Measurements from ENCODE around the gene ZNF486.
"Not testable (repeated sequence)": the region's sequence is repeated elsewhere in the genome, so short reads cannot be mapped to it uniquely, and the experiment has no call there.

The ZNF486 gene

GRCh38 chr19:20167020-20167644, at the start of gene ZNF486:
Gene ZNF486, plus strand, starts transcription at chr19:20167214. Its CDS starts 117 bp downstream, at chr19:20167331.
- DNase-seq: peak; percentile 97

- DNase-seq: not testable (repeated sequence)
These were observed 48.8 kb upstream of the ZNF486 start for GRCh38 chr19:20118064-20118839.

GRCh38 chr19:20124879-20125278, 42.1 kb upstream of the ZNF486 start:
- no peak for DNase-seq

- not testable (repeated sequence) for DNase-seq
These were observed 34.1 kb upstream of the ZNF486 start for GRCh38 chr19:20132933-20133332.

GRCh38 chr19:20137714-20138113, 29.3 kb upstream of the ZNF486 start:
- not testable (repeated sequence) for DNase-seq

- DNase-seq: no peak
These were observed 15.3 kb upstream of the ZNF486 start for GRCh38 chr19:20151617-20152145.

- DNase-seq: not testable (repeated sequence)
These were observed 14.5 kb upstream of the ZNF486 start for GRCh38 chr19:20152506-20152905.

GRCh38 chr19:20153281-20153680, 13.7 kb upstream of the ZNF486 start:
- no peak for DNase-seq

GRCh38 chr19:20154636-20155035, 12.4 kb upstream of the ZNF486 start:
- DNase-seq: no peak

GRCh38 chr19:20162821-20163220, 4.2 kb upstream of the ZNF486 start:
- DNase-seq: no peak

- no peak for DNase-seq
These were observed 2.6 kb upstream of the ZNF486 start for GRCh38 chr19:20164456-20164855.

- DNase-seq: no peak
These were observed 932 bp upstream of the ZNF486 start for GRCh38 chr19:20165971-20166592.

- peak; percentile 66 for DNase-seq
These were observed 673 bp downstream of the ZNF486 start for GRCh38 chr19:20167651-20168122.

- no peak for DNase-seq
These were observed 4.3 kb downstream of the ZNF486 start for GRCh38 chr19:20171285-20171684.

- DNase-seq: not testable (repeated sequence)
These were observed 8.8 kb downstream of the ZNF486 start for GRCh38 chr19:20175848-20176247.

GRCh38 chr19:20179956-20180355, 12.9 kb downstream of the ZNF486 start:
- peak; percentile 7 for DNase-seq

- no peak for DNase-seq
These were observed 15.3 kb downstream of the ZNF486 start for GRCh38 chr19:20182222-20182785.

GRCh38 chr19:20186174-20186573, 19.2 kb downstream of the ZNF486 start:
- no peak for DNase-seq

GRCh38 chr19:20197747-20198146, 30.7 kb downstream of the ZNF486 start:
- no peak for DNase-seq

GRCh38 chr19:20209051-20209450, 42.0 kb downstream of the ZNF486 start:
- no peak for DNase-seq

- not testable (repeated sequence) for DNase-seq
These were observed 47.4 kb downstream of the ZNF486 start for GRCh38 chr19:20214366-20214765.

GRCh38 chr19:20221605-20222004, 54.6 kb downstream of the ZNF486 start:
- DNase-seq: not testable (repeated sequence)

- no peak for DNase-seq
These were observed 66.1 kb downstream of the ZNF486 start for GRCh38 chr19:20233105-20233504.
